Fibroblast of skin of right quadriceps (primary cell): ENCODE measurements around the gene ETV5.
A peak's percentile ranks its signal among the peaks of the same experiment; 100 is the strongest.

Experiments
- DNase-seq: peaks from one replicate; pipeline ENCODE4 v3.0.0-alpha.2; 2013

Gene ETV5

DNA sequence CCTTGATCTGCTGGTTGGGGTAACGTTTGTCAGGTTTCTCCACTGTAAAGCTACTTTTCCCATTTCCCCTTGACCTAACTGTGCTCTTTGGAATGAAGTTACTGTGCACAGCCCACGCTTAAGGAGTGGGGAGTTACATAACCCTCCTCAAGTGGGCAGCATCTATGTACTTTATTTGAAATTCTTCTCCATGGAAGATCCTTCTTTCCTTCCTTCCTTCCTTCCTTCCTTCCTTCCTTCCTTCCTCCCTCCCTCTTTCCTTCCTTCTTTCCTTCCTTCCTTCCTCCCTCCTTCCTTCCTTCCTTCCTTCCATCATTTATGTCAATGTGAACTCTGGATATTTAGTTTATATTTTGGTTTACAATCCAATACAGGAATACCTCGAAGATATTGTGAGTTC lies 94.0 kb downstream of the ETV5 start:
- no peak for DNase-seq

DNA sequence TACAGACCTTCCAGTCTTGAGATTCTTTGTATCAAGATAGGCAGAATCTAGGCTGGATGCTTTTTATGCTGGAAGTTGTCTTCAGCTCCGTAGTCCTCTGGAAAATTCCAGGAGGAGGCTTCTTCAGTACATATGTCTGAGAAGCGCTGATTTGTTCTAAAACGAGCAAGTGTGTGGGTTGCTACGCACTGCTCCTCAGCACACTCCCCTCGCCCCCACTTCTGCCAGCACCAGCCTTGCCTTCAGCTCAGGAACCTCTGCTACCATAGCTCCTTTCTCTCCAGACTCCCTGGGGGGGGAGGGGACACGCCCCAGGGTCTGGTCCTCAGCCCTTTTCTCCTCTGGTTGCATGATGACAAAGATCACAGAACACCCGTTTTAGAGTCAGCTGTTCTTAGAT lies 95.6 kb downstream of the ETV5 start:
- no peak for DNase-seq

GRCh38 chr3:186012137-186012536 lies 96.8 kb downstream of the ETV5 start:
- no peak for DNase-seq

DNA sequence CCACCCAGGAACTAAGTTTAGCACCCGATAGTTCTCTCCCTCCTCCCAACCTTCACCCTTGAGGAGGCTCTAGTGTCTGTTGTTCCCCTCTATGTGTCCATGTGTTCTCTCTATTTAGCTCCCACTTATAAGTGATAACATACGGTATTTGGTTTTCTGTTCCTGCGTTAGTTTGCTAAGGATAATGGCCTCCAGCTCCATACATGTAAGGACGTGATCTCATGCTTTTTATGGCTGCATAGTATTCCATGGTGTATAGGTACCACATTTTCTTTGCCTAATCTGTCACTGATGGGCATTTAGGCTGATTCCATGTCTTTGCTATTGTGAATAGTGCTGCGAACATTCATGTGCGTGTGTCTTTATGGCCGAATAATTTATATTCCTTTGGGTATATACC lies 104.2 kb downstream of the ETV5 start:
- DNase-seq, result no peak

- no peak for DNase-seq
Measured at GRCh38 chr3:186004209-186004608, 104.7 kb downstream of the ETV5 start.

DNA sequence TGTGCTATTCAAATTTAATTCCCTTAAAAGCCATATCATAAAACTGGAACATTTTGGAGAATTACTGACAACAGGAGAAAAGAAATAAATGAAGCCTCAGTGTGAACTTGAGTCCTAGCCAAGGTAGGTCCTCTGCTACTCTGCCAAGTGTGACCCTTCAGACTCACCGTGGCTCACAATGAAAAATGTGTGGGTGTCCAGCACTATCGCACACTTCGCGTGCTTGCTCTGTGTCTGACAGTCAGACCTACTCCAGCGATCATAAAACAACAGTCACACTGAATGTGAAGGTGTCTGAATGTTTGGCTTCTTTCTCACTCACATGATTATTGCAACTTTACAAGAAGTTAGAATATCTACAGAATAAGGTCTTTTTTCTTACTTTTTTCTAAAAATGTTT lies 105.3 kb downstream of the ETV5 start:
- DNase-seq, result no peak

DNA sequence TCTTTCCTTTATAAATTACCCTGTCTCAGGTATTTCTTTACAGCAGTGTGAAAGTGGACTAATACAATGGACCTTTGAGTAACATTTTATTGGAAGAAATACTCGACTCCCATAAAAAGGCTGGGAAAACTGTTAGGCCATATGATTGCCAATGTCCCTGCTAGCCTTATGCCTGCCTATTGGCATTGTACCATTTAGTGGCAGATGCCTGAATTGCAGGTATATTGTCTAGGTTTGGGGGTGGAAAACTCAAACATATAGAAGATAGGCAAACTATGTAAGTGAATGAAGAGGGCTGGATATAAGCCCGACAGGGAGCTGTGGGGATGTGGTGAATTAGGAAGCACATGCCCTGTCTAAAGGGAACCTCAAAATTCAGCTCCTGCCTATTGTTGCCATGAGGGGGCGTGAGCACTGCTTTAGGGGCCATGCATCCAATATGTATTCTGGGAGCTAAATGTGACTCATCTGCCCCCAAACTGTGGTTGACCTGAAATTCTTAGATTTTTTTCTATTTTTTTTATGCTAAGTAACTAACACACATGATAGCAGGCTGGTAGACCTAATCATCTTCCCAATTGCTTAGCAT lies 105.9 kb downstream of the ETV5 start:
- DNase-seq, result peak; percentile 38

DNA sequence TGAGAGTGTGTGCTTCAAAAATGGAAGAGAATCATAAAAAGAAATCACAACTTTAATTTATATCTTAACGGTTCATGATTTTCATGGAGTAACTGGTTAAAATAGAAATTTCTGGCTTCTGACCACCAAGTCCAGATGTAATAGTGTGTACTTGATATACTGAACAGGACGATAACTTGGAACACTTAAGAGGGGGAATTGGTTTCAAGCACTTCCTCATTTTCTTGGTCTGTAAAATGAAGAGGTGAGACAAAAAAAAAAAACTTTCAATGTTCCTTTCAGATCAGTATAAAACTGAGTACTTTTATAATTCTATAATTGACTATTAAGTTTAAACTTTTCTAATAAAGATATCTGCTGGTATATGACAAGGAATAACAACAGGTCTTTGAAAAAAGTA lies 107.0 kb downstream of the ETV5 start:
- no peak for DNase-seq

DNA sequence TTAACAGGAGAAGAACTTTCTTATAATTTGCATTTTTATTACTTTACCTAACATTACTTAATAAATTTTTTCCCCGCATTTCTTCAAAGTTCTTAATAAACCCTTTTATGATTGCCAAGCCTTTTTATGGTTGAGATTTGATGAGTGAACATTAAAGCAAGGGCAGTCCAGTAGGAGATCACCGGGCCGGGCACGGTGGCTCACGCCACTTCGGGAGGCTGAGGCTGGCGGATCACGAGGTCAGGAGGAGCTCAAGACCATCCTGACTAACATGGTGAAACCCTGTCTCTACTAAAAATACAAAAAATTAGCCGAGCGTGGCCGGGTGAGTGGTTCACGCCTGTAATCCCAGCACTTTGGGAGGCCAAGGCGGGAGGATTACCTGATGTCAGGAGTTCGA lies 109.7 kb downstream of the ETV5 start:
- no peak for DNase-seq

- DNase-seq, result no peak
Measured at GRCh38 chr3:185998136-185998535, 110.8 kb downstream of the ETV5 start.

GRCh38 chr3:185997130-185997529 lies 111.8 kb downstream of the ETV5 start:
- no peak for DNase-seq
